SH-SY5Y (cell line): Measurements from ENCODE around the gene NUDT3.

Source experiments
- GATA2 ChIP-seq: IDR thresholded peaks from 2 replicates; pipeline ENCODE4 v1.6.1; 2011; ENCODE audit warnings: mild to moderate bottlenecking, low read depth, low read length
- GATA3 ChIP-seq: IDR thresholded peaks from 2 replicates; pipeline ENCODE4 v1.6.1; 2011; ENCODE audit warnings: low read depth, mild to moderate bottlenecking, low read length, moderate library complexity

- TF ChIP-seq GATA2 (no peak), GATA3 (no peak)
Observed at GRCh38 chr6:34238585-34239499, 153.6 kb downstream of the NUDT3 start.
